Spleen (tissue), 7 donors: ENCODE data around the gene AGPAT3.

Experiments used
- CTCF ChIP-seq, 11 experiments: fragments of 200-600 bp in 7 of 11; fragments of 450-650 bp in 4 of 11; sonication (generic) in 4 of 11; IDR thresholded peaks in 8 of 11; conservative IDR thresholded peaks in 3 of 11; 1 replicate in 7 of 11; 2 replicates in 4 of 11; pipeline versions ENCODE4 v1.4.0 to v1.8.0; 2016 to 2021; ENCODE audit warnings: antibody characterized with exemption in 11 of 11, inconsistent platforms in 4 of 11, mild to moderate bottlenecking in 1 of 11
- POLR2A ChIP-seq, 3 donors: fragments of 450-650 bp; IDR thresholded peaks; one replicate each; pipeline ENCODE4 v1.5.1; 2017; ENCODE audit warnings: antibody characterized with exemption in 3 of 3, mild to moderate bottlenecking in 1 of 3
- POLR2AphosphoS5 ChIP-seq, 3 donors: sonication (generic); formaldehyde crosslinking; IDR thresholded peaks; one replicate each; pipeline ENCODE4 v1.5.1; 2017; ENCODE audit warnings: antibody characterized with exemption in 3 of 3
- donor health status: DM: no; HTN: no; CAD: no; lungs with moderate emphysema.
- donor health status: DM: no; HTN: no; CAD: no.
- donor health status: DM: no; HTN: no; CAD: no.

DNA sequence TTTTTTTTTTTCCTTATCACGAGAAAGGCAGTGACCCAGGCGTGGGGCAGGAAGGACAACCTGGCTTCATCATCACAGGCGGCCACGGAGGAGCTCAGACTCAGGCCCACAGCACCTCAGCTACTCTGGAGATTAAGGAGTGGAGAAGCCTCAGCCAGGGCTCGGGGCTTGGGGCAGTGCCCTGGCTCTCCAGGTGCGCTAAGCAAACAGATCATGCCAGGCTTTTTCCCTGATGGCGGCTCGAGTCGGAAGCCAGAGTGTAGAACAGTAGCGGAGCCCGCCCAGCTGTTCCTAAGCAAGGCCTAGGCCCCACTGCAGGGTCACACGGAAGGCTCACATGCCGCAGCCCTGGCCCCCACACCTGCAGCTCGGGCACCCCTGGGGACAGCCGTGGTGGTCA, 70.7 kb downstream of the AGPAT3 start:
- TF ChIP-seq CTCF (IDR thresholded peaks at IDR 0.05 in 8 of 11, conservative IDR thresholded peaks at IDR 0.05 in 3 of 11) (no peak), POLR2A (IDR thresholded peaks at IDR 0.05) (no peak), POLR2AphosphoS5 (IDR thresholded peaks at IDR 0.05) (no peak)
